NCI-H2107 (cell line): ENCODE data around the gene CEMIP.

Experiments
- DNase-seq: peaks from one replicate; lab custom pipeline; 2025; lab: John Stamatoyannopoulos, UW

The CEMIP gene

GRCh38 chr15:80931721-80932512 is 152.7 kb downstream of the CEMIP start:
- DNase-seq = no peak

- DNase-seq = no peak
Measured at GRCh38 chr15:80932513-80932815, 153.3 kb downstream of the CEMIP start.

GRCh38 chr15:80932989-80933388 is 153.8 kb downstream of the CEMIP start:
- no peak for DNase-seq

GRCh38 chr15:80934761-80935221 is 155.6 kb downstream of the CEMIP start:
- DNase-seq = no peak

GRCh38 chr15:80936288-80937078 is 157.3 kb downstream of the CEMIP start:
- DNase-seq = no peak

- DNase-seq = no peak
Measured at GRCh38 chr15:80937718-80938117, 158.5 kb downstream of the CEMIP start.

GRCh38 chr15:80939216-80939615 is 160.0 kb downstream of the CEMIP start:
- DNase-seq = no peak

GRCh38 chr15:80940331-80940730 is 161.2 kb downstream of the CEMIP start:
- DNase-seq = no peak

GRCh38 chr15:80940851-80941250 is 161.7 kb downstream of the CEMIP start:
- no peak for DNase-seq

GRCh38 chr15:80942266-80942665 is 163.1 kb downstream of the CEMIP start:
- DNase-seq = no peak

GRCh38 chr15:80942746-80943565 is 163.8 kb downstream of the CEMIP start:
- no peak for DNase-seq

- no peak for DNase-seq
Measured at GRCh38 chr15:80944818-80945217, 165.6 kb downstream of the CEMIP start.

- no peak for DNase-seq
Measured at GRCh38 chr15:80945605-80946004, 166.4 kb downstream of the CEMIP start.

- no peak for DNase-seq
Measured at GRCh38 chr15:80946576-80946975, 167.4 kb downstream of the CEMIP start.

- no peak for DNase-seq
Measured at GRCh38 chr15:80948651-80949292, 169.6 kb downstream of the CEMIP start.

GRCh38 chr15:80949756-80950155 is 170.6 kb downstream of the CEMIP start:
- DNase-seq = no peak

- no peak for DNase-seq
Measured at GRCh38 chr15:80950291-80951078, 171.3 kb downstream of the CEMIP start.

GRCh38 chr15:80951941-80952340 is 172.8 kb downstream of the CEMIP start:
- no peak for DNase-seq

GRCh38 chr15:80953001-80953952 is 174.1 kb downstream of the CEMIP start:
- DNase-seq = no peak
